GM12873 (cell line): Measurements from ENCODE around the gene SYNPR.

ENCODE experiments used
- TF ChIP-seq, protein P1 (sequence below): IDR thresholded peaks from 2 replicates; pipeline ENCODE4 v1.5.1; 2012; ENCODE audit warnings: low read depth, mild to moderate bottlenecking, moderate library complexity, low read length, control low read depth; ENCODE audit not compliant: insufficient read depth; ENCODE audit errors: missing control alignments

Gene SYNPR

DNA sequence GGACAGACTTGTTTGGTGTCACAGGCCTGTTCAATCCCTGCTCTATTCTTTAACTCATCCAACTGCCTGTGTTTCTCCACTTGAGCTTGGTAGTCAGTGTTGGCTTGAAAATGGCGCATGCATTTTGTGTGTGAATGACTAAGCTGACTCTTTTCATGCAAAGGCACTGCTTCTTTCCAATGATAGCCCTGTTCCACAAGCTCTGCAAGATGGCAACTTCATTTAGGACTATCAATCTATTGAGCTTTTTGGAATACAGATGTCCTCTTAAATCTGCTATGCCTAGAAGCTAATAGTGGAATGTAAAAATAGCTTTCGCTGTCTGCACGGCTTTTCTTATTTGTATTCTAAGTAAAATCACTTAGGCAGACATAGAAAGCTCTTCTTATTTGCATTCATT is 33.6 kb upstream of the SYNPR start:
- TF ChIP-seq, protein P1, sequence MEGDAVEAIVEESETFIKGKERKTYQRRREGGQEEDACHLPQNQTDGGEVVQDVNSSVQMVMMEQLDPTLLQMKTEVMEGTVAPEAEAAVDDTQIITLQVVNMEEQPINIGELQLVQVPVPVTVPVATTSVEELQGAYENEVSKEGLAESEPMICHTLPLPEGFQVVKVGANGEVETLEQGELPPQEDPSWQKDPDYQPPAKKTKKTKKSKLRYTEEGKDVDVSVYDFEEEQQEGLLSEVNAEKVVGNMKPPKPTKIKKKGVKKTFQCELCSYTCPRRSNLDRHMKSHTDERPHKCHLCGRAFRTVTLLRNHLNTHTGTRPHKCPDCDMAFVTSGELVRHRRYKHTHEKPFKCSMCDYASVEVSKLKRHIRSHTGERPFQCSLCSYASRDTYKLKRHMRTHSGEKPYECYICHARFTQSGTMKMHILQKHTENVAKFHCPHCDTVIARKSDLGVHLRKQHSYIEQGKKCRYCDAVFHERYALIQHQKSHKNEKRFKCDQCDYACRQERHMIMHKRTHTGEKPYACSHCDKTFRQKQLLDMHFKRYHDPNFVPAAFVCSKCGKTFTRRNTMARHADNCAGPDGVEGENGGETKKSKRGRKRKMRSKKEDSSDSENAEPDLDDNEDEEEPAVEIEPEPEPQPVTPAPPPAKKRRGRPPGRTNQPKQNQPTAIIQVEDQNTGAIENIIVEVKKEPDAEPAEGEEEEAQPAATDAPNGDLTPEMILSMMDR = no peak

DNA sequence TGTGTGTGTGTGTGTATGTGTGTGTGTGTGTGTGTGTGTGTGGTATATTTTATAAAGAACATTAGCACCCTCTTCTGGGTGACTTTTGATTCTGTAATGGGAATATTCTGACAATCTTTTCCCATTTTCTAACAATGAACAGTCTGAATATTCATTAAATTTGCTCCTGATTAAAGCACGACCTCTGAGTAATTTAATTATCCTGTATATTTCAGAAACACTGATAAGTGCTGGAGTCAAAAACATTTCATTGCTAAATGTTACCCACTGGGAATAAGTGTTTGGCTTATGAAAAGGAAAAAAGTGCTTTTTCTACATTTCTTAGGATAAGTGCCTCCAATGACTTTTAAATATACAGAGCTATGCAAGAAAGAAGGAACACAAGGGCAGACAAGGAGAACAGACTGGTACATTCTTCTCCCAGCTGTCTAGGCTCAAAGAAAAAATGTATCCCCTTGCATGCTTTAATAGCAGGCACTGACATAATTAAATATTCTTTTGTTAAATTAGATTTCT is 32.3 kb upstream of the SYNPR start:
- TF ChIP-seq, protein P1 = no peak

DNA sequence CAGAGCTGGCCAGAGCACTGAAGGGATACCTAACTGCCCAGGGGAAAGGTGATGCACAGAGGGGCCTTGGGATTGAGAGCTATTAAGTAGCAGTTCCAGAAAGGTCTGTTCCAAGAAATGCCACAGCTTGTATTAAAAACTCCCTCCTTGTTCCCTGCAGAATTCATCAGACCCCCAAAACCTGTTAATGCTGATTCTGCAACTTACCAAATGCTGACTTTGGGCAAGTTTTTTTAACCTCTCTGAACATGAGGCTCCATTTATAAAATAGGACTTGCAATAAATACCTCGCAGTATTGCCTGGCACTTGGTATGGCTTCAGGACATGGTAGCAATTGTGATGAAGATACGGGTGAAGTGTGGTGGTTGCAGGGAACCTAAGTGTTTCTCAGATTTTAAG is 30.1 kb upstream of the SYNPR start:
- TF ChIP-seq, protein P1 = no peak

DNA sequence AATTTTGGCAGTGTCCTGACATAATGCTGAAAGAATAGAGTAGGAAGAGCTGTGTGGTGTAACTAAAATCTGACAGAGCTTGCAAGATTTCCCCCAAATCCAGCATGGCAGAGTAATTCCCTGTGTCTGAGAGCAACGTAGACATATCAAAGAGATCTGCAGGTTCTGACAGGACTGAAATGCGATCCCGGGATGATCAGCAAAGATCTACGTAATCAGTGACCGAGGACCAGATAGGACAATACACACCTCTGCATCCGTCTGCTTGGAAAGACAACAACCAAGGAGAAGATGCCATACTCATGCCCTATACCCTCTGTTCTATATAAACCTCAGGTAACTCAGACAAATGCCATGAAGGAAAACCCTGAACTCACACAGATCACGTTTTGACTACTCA is 26.6 kb upstream of the SYNPR start:
- TF ChIP-seq, protein P1 = no peak

DNA sequence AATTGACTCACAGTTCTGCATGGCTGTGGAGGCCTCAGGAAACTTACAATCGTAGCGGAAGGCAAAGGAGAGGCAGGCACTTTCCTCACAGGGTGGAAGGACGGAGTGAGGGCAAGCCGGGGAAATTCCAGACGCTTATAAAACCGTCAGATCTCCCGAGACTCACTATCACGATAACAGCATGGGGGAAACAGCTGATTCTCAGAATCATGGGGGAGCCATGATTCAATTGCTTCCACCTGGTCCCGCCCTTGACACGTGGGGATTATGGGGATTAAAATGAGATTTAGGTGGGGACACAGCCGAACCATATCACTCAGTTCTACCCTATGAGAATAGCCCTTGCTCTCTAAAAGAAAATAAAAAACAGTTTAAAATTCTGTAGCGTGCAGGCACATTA is 13.4 kb upstream of the SYNPR start:
- TF ChIP-seq, protein P1 = no peak

DNA sequence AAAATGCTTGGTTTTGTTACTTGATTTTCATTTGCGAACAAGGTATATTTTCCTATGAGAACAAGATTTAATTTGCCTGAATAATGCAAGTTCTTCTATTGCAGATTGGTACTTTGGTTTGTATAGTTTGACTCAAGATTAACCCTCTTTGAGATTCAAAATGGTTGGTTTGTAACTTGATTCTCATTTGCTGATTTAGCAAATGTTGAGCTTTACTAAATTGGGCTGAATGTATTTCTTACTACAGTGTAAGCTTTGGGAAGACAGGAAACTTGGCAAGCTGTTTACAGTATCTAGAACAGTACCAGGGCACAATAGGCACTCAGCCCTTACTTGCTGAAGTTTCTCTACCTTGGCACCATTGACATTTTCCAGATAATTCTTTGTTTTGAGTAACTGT is 3.7 kb upstream of the SYNPR start:
- TF ChIP-seq, protein P1 = no peak

DNA sequence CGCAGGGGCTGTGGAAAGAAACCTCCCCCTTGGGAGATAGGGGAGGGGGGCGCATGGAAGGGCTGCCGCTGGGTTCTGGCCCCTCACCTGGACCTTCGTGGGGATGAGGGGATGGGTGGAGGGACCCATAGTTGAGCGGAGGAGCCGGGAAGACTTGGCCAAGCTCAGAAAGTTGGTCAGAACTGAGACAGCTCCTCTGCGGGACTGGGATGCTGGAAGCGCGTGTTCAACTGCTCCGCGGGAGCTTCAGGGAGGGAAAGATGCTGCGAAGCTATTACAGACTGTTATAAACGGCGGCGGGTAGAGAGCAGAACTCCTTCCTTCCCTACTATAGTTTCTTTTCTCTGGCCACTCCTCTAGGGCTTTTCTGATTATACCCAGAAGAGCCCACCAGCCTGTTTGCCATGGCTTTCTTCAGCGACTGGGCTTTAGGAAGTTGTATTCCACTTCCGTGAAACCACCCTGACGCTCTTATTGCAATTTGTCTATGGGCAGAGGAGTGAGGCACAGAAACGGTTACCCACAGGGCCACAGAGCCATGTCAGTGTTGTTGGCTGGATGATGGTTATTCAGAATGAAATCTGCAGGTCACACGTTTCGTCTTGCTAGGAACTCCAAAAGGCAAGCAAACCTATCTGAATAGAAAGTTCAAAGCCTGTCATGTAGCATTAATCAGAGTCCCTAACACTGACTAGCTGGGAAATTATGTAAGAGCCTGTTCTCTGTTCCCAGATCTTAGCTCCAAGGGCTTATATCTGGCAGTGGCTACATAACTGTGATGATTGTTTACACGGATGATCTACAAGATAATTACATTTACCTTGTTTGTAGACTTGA is 1.1 kb downstream of the SYNPR start:
- TF ChIP-seq, protein P1 = no peak
